Ovary (tissue), 9 donors: ENCODE measurements around the gene TP63. TPM values are rescaled to one million over a fixed set of nuclear protein-coding genes. Genes with fewer than 3 reads are reported as not detected.

ENCODE experiments used
- DNase-seq, 5 donors: peaks; one replicate each; pipeline ENCODE4 v3.0.0-alpha.2; 2019 to 2020
- H3K27ac ChIP-seq, 2 donors: fragments of 200-600 bp; one replicate each; pipeline versions ENCODE4 v1.5.1 to v1.8.0; 2019 to 2022
- H3K27me3 ChIP-seq: fragments of 200-600 bp; one replicate; pipeline ENCODE4 v1.8.0; 2022
- H3K36me3 ChIP-seq: fragments of 200-600 bp; sonication (generic); one replicate; pipeline ENCODE4 v1.5.1; 2019
- H3K4me1 ChIP-seq: one replicate; pipeline ENCODE4 v1.8.1; 2013; ENCODE audit warnings: mild to moderate bottlenecking, moderate library complexity; ENCODE audit not compliant: insufficient read depth
- H3K4me3 ChIP-seq: fragments of 200-600 bp; sonication (generic); one replicate; pipeline ENCODE4 v1.5.1; 2017
- H3K9me3 ChIP-seq, 2 donors: fragments of 200-600 bp in 1 of 2; sonication (generic) in 1 of 2; one replicate each; pipeline versions ENCODE4 v1.5.1 to v1.8.1; 2013 to 2019; ENCODE audit warnings: mild to moderate bottlenecking in 1 of 2, moderate library complexity in 1 of 2
- CTCF ChIP-seq, 3 donors: fragments of 450-650 bp in 2 of 3; fragments of 200-600 bp in 1 of 3; IDR thresholded peaks; one replicate each; pipeline versions ENCODE4 v1.5.1 to v1.8.0; 2016 to 2022; ENCODE audit warnings: antibody characterized with exemption in 3 of 3, mild to moderate bottlenecking in 1 of 3
- EP300 ChIP-seq: sonication (generic); formaldehyde crosslinking; IDR thresholded peaks from one replicate; pipeline ENCODE4 v1.6.1; 2017; ENCODE audit warnings: antibody characterized with exemption
- POLR2A ChIP-seq: fragments of 450-650 bp; IDR thresholded peaks from one replicate; pipeline ENCODE4 v1.6.1; 2017; ENCODE audit warnings: antibody characterized with exemption, mild to moderate bottlenecking, moderate library complexity
- WGBS, 3 donors: extraction: QIAGEN DNeasy Blood & Tissue Kit in 1 of 3; methylation state at CpG; one replicate each; pipeline versions ENCODE4 v1.1.5 to v1.1.7; 2013 to 2017; 5-methylcytosine and 5-hydroxymethylcytosine counted together
- intact Hi-C, 4 donors: fragments of 100-400 bp; cut with DNase I; formaldehyde crosslinking; loops; one replicate each; pipeline versions ENCODE4 v1.11.0 to v1.15.1; 2022 to 2023
- polyA plus RNA-seq, 2 donors: library from polyadenylated mRNA; stranded (reverse); fragments of 200-250 nt in 1 of 2; fragments of 350-450 nt in 1 of 2; fragmentation: Illumina TruSeq in 1 of 2; extraction: RNeasy Lipid Tissue Mini Kit (QIAGEN cat#74804) in 1 of 2; gene quantifications; one replicate each; pipeline ENCODE4 v1.2.3, GENCODE V29; 2013 to 2014
- total RNA-seq, 7 donors: library from RNA; depleted of rRNA in 2 of 7; stranded (reverse); fragments of >200 nt in 2 of 7; fragmentation: NEBNext Ultra II Directional in 3 of 7; extraction: Animal tissue kit (Norgen Biotek cat#: 25700) in 3 of 7; gene quantifications; one replicate each; pipeline versions ENCODE4 v1.1.0 to v1.2.4, GENCODE V29; 2016 to 2023
- donor health status: DM: no; HTN: no; CAD: no; lungs with moderate emphysema.
- donor health status: DM: no; HTN: no; CAD: no.
- donor health status: Bipolar disorder and iron deficiency.
- donor health status: DM: yes; HTN: yes; CAD: no.
- donor health status: DM: no; HTN: no; CAD: no.
- donor health status: DM: yes; HTN: yes; CAD: no.

The TP63 gene
- total and polyA plus RNA-seq, 9 donors: 0.15 to 0.79 (median 0.22) TPM; not detected in 1

GRCh38 chr3:189758186-189758585 lies 127.0 kb downstream of the TP63 start:
- Histone ChIP-seq H3K9me3 (peaks cover 0 to 4% of the 10 kb centered on the region in 2 donors), H3K36me3 (no peaks in the 10 kb centered on the region), H3K27ac (no peak overlapping the region), H3K27me3 (no peaks in the 10 kb centered on the region), H3K4me3 (no peak overlapping the region), H3K4me1 (no peaks in the 10 kb centered on the region)
- 85 to 90% (median 89%) methylated on average over 6 of the region's 6 CpGs for WGBS, 3 donors
- no peak for DNase-seq
- TF ChIP-seq CTCF (IDR thresholded peaks at IDR 0.05): no peak
- no peak for TF ChIP-seq POLR2A
- no peak for TF ChIP-seq EP300
- intact Hi-C loops: no loop called here

DNA sequence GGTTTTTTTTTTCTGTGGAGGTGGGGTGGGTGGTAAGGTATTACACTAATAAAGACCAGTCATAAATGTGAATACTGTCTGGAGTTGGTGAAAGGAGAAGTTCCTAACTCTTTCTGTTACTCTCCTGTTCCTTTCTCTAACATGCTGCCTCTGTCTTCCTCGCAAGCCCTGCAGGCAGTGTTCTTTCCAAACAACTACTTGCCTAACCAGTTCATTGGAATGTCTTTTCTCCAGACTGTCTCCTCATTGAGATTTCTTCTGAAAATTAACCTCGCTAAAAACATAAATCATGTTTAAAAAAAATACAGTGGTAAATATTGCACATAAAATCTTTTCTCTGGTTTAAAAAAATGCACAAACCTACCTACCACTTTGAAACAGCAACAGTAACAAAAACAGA lies 135.2 kb downstream of the TP63 start:
- no peaks in the 10 kb centered on the region for H3K4me1 ChIP-seq
- H3K4me3 ChIP-seq: no peak overlapping the region
- no peaks in the 10 kb centered on the region for H3K9me3 ChIP-seq
- intact Hi-C loops: no loop called here
- no peak for TF ChIP-seq POLR2A
- TF ChIP-seq EP300: no peak
- TF ChIP-seq CTCF (IDR thresholded peaks at IDR 0.05): no peak
- no peaks in the 10 kb centered on the region for H3K36me3 ChIP-seq
- WGBS, 3 donors: 30 to 31% (median 30%) methylated on average over 2 of the region's 2 CpGs
- no peaks in the 10 kb centered on the region for H3K27me3 ChIP-seq
- H3K27ac ChIP-seq: no peak overlapping the region
- no peak for DNase-seq

GRCh38 chr3:189771842-189772450 lies 140.8 kb downstream of the TP63 start:
- TF ChIP-seq POLR2A (no peak), CTCF (IDR thresholded peaks at IDR 0.05) (no peak), EP300 (no peak)
- H3K27me3 ChIP-seq: no peaks in the 10 kb centered on the region
- H3K4me1 ChIP-seq: no peaks in the 10 kb centered on the region
- 70 to 78% (median 73%) methylated on average over 4 of the region's 4 CpGs for WGBS, 3 donors
- no peak overlapping the region for H3K27ac ChIP-seq
- intact Hi-C loops: no loop called here
- H3K4me3 ChIP-seq: no peak overlapping the region
- DNase-seq: no peak
- H3K36me3 ChIP-seq: no peaks in the 10 kb centered on the region
- H3K9me3 ChIP-seq: no peaks in the 10 kb centered on the region

- Histone ChIP-seq H3K4me3 (no peak overlapping the region), H3K36me3 (no peaks in the 10 kb centered on the region), H3K27ac (no peak overlapping the region), H3K4me1 (no peaks in the 10 kb centered on the region), H3K27me3 (no peaks in the 10 kb centered on the region), H3K9me3 (no peaks in the 10 kb centered on the region)
- 6 to 13% (median 11%) methylated on average over 2 of the region's 2 CpGs for WGBS, 3 donors
- TF ChIP-seq CTCF (IDR thresholded peaks at IDR 0.05) (no peak), EP300 (no peak), POLR2A (no peak)
- no peak for DNase-seq
- intact Hi-C loops: no loop called here
Observed at GRCh38 chr3:189772584-189772983, 141.4 kb downstream of the TP63 start.
